GM12865 (cell line): ENCODE data around the gene POLDIP2.

Experiments
- DNase-seq: peaks from one replicate; pipeline ENCODE4 v3.0.0; 2010; ENCODE audit warnings: low read depth
- H3K4me3 ChIP-seq: 2 replicates; pipeline ENCODE4 v1.5.1; 2011; ENCODE audit warnings: mild to moderate bottlenecking, low read depth, low read length, control low read depth
- TF ChIP-seq, protein P1 (sequence below): IDR thresholded peaks from 2 replicates; pipeline ENCODE4 v1.5.1; 2011; ENCODE audit warnings: low read length, control low read depth, low read depth, inconsistent platforms; ENCODE audit not compliant: insufficient read depth; ENCODE audit errors: missing control alignments

POLDIP2 gene

DNA sequence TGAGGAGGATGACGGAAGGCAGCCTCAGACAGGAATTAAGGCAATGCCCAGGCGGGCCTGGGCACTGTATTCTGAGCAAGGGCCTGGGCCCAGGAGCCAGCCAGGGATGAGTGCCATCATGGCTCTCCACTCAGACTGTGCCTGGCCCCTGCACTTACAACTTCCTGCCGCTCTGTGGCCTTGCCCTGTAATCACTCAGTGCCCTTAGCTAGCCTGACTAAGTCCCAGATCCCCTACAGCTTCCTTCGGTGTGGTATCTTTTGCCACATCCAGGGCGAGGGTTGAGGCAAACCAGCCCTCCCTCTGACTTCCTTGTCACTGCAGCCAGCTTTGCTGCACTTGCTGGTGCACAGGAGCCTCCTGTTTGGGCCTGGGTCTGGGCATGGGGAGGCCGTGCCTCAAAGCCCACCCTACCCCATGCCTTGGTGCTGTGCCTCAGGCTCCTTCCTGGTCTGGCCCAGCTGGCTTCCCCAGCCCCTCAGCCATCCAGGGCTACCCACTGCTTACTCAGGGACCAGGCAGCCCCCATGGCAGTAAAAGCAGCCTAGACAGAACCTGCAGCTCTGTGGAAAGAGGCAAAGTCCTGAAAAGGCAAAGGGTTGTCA, 39.4 kb upstream of the POLDIP2 start:
- TF ChIP-seq, protein P1, sequence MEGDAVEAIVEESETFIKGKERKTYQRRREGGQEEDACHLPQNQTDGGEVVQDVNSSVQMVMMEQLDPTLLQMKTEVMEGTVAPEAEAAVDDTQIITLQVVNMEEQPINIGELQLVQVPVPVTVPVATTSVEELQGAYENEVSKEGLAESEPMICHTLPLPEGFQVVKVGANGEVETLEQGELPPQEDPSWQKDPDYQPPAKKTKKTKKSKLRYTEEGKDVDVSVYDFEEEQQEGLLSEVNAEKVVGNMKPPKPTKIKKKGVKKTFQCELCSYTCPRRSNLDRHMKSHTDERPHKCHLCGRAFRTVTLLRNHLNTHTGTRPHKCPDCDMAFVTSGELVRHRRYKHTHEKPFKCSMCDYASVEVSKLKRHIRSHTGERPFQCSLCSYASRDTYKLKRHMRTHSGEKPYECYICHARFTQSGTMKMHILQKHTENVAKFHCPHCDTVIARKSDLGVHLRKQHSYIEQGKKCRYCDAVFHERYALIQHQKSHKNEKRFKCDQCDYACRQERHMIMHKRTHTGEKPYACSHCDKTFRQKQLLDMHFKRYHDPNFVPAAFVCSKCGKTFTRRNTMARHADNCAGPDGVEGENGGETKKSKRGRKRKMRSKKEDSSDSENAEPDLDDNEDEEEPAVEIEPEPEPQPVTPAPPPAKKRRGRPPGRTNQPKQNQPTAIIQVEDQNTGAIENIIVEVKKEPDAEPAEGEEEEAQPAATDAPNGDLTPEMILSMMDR: no peak
- DNase-seq: no peak
- H3K4me3 ChIP-seq: no peak overlapping the region

DNA sequence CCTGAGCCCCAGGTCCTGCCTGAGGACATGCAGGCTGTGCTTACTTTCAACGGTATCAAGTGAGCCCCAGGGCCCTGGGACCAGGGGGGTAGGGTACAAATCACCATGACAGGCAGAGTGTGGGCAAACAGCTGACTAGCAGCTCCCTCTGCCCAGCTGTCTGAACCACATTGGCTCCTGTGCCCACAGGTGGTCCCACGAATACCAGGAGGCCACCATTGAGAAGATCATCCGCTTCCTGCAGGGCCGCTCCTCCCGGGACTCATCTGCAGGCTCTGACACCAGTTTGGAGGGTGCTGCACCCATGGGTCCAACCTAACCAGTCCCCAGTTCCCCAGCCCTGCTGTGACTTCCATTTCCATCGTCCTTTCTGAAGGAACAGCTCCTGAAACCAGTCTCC, 38.6 kb upstream of the POLDIP2 start:
- H3K4me3 ChIP-seq: no peak overlapping the region
- TF ChIP-seq, protein P1: no peak
- no peak for DNase-seq

DNA sequence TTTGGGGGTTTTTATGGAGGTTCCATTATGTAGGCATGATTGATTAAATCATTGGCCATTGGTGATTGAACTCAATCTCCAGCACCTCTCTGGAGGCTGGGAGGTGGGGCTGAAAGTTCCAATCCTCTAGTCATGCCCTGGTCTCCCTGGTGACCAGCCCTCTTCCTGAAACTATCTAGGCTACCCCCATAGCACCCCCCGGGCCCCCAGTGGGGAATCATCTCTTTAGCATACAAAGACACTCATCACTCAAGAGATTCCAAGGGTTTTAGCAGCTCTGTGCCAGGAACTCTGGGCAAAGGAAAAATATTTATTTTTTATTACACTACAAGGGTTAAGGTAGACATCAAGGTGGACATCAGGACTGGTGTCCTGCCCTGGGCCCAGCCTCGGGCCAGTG, 38.1 kb upstream of the POLDIP2 start:
- no peak for DNase-seq
- no peak overlapping the region for H3K4me3 ChIP-seq
- TF ChIP-seq, protein P1: no peak

DNA sequence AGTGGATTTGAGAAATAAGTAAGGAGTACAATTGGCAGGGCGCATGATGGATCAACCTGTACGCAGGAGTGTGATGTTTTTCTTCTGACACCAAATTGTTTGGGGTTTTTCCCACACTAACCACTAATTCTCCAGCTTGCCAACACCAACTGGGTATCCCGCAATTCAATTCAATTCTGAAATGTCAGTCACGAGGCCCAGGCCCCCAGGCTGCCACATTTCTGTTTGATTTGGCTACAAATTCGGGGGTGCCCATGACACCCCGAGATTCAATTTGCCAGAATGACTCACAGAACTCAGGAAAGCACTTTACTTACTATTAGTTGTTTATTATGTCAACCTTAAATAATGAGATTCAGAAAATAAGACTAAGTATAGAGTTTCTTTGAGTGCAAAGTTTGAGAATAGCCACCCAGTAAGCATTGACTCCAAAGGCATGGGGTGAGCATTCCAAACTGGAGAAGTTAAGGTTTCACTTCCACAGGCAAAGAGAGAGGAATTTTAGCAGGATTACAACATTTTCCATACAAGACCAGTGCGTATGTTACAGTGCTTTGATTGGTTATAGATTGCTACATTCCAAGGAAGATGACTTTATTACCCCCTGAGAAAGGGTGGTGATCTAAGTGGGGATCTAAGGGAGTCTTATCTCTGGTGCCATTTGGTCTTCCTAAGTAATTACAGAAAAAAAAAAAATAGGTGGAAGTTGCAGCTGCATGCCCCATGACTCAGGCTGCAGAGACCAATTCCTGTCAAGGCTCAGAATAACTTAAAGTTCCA, 37.2 kb upstream of the POLDIP2 start:
- no peak overlapping the region for H3K4me3 ChIP-seq
- no peak for DNase-seq
- TF ChIP-seq, protein P1: no peak

DNA sequence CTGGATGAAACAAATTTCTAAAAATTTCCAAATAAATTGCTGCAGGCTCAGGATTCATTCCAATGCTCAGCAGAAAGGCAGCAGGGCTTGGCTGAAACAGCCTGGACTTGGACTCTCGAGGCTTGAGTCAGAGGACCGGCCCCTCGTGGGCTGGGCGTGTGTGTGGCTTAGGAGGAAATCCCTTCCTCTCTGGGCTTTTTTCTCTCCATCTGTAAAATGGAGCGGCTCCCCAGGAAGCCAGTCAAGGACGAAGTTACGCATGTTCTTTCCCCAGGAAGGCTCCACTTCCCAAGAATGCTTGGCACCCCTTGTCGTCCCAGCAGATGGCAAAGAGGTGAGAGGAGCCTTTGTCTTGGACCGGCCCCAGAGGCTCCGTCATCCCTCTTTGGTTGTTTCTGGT, 35.2 kb upstream of the POLDIP2 start:
- no peak overlapping the region for H3K4me3 ChIP-seq
- TF ChIP-seq, protein P1: no peak
- no peak for DNase-seq

DNA sequence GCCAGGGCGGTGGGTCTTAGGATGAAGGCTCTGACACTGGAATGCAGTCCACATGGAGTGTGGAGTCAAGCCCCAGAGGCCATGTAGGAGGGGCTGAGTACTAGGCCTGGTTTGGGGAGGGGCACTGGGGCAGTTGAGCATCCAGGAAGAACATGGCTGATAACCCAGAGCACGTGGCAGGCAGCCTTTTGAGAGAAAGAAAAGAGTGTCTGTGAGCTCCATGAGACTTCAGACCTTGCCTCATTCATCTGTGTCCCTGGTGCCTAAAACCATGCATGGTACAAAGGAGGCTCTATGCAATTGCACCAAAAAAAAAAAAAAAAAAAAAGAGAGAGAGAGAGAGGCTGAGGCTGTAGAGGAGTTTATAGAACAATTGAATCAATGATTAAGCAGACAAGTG, 34.1 kb upstream of the POLDIP2 start:
- TF ChIP-seq, protein P1: no peak
- DNase-seq: no peak
- H3K4me3 ChIP-seq: no peak overlapping the region
